Natural killer cell treated with Interleukin-12 subunit alpha and Interleukin-12 subunit beta and Interleukin-15 and Interleukin-18, amount 100 ng/mL, for 72 hours (primary cell): ENCODE measurements around the gene DTX3. TPM values are rescaled to one million over a fixed set of nuclear protein-coding genes. Genes with fewer than 3 reads are reported as not detected.
"Not testable (repeated sequence)": the region's sequence is repeated elsewhere in the genome, so short reads cannot be mapped to it uniquely, and the experiment has no call there.

Experiments used
- ATAC-seq, 2 donors: fragments of 150-1000 bp; cut with Tn5 transposase in 1 of 2; sonication (Bioruptor Pico), chemical (Tn5 transposase) in 1 of 2; 2 replicates each; pipeline ENCODE4 v1.10.0; 2021
- DNase-seq: peaks from one replicate; pipeline ENCODE4 v3.0.0; 2022; ENCODE audit warnings: low spot score
- H3K27ac Mint-ChIP-seq, 2 donors: 1 replicate in 1 of 2; 2 replicates in 1 of 2; pipeline ENCODE4 v1.8.0; 2022; ENCODE audit warnings: mixed read lengths in 2 of 2, mild to moderate bottlenecking in 1 of 2, moderate library complexity in 1 of 2
- H3K27me3 Mint-ChIP-seq, 2 donors: 1 replicate in 1 of 2; 2 replicates in 1 of 2; pipeline ENCODE4 v1.8.0; 2022; ENCODE audit warnings: mixed read lengths in 2 of 2
- H3K36me3 Mint-ChIP-seq: one replicate; pipeline ENCODE4 v1.8.0; 2022; ENCODE audit warnings: mixed read lengths
- H3K4me1 Mint-ChIP-seq, 2 donors: 1 replicate in 1 of 2; 2 replicates in 1 of 2; pipeline ENCODE4 v1.8.0; 2022; ENCODE audit warnings: low read depth in 2 of 2, mixed read lengths in 2 of 2, mild to moderate bottlenecking in 1 of 2
- H3K4me3 Mint-ChIP-seq: one replicate; pipeline ENCODE4 v1.8.0; 2022; ENCODE audit warnings: mixed read lengths
- H3K9me3 Mint-ChIP-seq: 2 replicates; pipeline ENCODE4 v1.8.0; 2022; ENCODE audit warnings: mixed read lengths
- total RNA-seq, 2 donors: library from RNA; stranded (reverse); gene quantifications; one replicate each; pipeline ENCODE4 v1.2.3, GENCODE V29; 2022

The DTX3 gene
- total RNA-seq, 2 donors from 2014 or later = 15.6 to 18.4 TPM

DNA sequence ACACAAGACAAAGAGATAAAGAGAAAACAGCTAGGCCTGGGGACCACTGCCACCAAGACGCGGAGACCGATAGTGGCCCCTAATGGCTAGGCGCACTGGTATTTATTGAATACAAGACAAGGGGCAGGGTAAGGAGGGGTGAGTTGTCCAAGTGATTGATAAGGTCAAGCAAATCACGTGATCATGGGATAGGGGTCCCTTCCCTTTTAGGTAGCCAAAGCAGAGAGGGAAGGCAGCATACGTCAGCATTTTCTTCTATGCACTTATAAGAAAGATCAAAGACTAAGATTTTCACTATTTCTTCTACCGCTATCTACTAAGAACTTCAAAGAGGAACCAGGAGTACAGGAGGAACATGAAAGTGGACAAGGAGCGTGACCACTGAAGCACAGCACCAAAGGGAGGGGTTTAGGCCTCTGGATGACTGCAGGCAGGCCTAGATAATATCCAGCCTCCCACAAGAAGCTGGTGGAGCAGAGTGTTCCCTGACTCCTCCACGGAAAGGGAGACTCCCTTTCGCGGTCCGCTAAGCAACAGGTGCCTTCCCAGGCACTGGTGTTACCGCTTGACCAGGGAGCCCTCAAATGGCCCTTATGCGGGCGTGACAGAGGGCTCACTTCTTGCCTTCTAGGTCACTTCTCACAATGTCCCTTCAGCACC lies 15.5 kb upstream of the DTX3 start:
- DNase-seq, H3K27ac Mint-ChIP-seq, H3K4me3 Mint-ChIP-seq, H3K36me3 Mint-ChIP-seq, H3K27me3 Mint-ChIP-seq, ATAC-seq, H3K9me3 Mint-ChIP-seq: not testable (repeated sequence)
- H3K4me1 Mint-ChIP-seq = peaks cover 22 to 23% of the 10 kb centered on the region in 2 donors

GRCh38 chr12:57590479-57590863 lies 14.2 kb upstream of the DTX3 start:
- H3K36me3 Mint-ChIP-seq = no peaks in the 10 kb centered on the region
- DNase-seq = no peak
- peak overlapping the region; percentile 45 to 86 for H3K27ac Mint-ChIP-seq
- H3K4me3 Mint-ChIP-seq = peak overlapping the region; percentile 94
- ATAC-seq = no peak
- H3K9me3 Mint-ChIP-seq = no peaks in the 10 kb centered on the region
- no peaks in the 10 kb centered on the region for H3K27me3 Mint-ChIP-seq
- peaks cover 22 to 23% of the 10 kb centered on the region in 2 donors for H3K4me1 Mint-ChIP-seq

DNA sequence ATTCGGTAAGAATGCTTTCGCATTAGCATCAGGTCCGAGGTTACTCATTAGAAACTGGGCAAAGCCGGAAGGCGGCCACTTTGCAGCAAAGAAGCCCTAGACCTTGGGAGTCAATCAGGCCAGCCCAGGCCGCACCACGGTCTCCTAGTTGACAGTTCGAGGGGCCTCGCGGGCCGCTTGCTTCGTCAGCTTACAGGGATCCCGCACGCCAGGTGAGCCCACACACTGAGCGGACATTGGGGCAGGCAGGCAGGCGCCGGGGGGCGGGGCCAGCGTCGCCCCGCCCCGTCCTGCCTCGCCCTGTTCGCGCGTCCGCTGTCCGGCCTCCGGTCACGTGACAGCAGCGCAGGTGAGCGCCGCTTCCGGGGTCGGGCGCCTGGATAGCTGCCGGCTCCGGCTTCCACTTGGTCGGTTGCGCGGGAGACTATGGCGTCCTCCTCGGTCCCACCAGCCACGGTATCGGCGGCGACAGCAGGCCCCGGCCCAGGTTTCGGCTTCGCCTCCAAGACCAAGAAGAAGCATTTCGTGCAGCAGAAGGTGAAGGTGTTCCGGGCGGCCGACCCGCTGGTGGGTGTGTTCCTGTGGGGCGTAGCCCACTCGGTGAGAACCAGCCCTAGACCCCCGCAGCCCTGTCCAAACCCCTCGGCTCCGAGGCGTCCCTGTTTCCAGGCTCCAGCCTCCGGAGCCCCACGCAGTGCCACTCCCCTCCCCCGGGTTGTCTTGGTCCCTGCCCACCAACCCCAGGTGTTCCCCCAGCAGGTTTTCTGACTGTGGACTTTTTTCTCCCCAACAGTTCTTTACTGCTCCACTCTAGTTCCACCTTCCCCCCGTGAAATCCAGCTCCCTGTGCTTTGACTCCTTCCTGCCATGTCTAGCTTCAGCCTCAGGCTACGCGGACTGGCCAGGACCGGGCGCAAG lies 13.5 kb upstream of the DTX3 start, which contains the start of gene PIP4K2C:
PIP4K2C (plus strand) TSS at position 329 of the 918 bp plus-strand sequence; CDS start at position 427, 98 bp downstream.
- no peaks in the 10 kb centered on the region for H3K9me3 Mint-ChIP-seq
- no peaks in the 10 kb centered on the region for H3K36me3 Mint-ChIP-seq
- peaks cover 22 to 23% of the 10 kb centered on the region in 2 donors for H3K4me1 Mint-ChIP-seq
- H3K4me3 Mint-ChIP-seq = peak within 1 kb of the TSS; percentile 94
- peak; percentile 98 for ATAC-seq
- peak; percentile 90 for DNase-seq
- no peaks in the 10 kb centered on the region for H3K27me3 Mint-ChIP-seq
- peak within 1 kb of the TSS; percentile 45 to 86 for H3K27ac Mint-ChIP-seq

DNA sequence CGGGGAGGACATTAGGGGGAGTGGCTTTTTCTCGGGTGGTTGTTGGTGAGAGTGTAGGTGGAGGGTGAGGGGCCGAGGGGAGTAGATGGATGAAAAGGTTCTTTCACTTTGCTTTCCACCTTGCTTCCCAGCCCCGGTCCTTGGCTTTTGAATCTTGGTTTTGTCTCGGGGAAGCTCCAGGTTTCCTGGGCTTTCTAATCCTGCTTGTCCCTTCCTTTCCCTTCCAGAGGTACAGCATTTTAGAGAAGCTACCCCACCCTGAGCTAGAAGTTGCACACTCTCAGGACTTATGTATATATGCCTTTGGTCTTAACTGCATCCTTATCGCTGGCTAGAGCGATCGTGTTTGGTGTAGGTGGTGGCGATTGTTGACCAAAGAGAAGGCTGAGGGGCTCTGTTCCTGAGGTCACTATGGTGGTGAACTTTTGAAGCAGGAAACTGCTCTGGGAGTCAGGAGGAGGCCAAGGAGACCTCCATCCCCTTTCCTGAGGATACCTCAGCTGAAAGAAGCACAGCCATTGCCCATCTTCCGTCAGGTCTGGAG lies 12.8 kb upstream of the DTX3 start:
- peak overlapping the region; percentile 94 for H3K4me3 Mint-ChIP-seq
- H3K27me3 Mint-ChIP-seq = no peaks in the 10 kb centered on the region
- H3K36me3 Mint-ChIP-seq = peaks cover 5% of the 10 kb centered on the region
- H3K9me3 Mint-ChIP-seq = no peaks in the 10 kb centered on the region
- peaks cover 22 to 23% of the 10 kb centered on the region in 2 donors for H3K4me1 Mint-ChIP-seq
- ATAC-seq (no peak), DNase-seq (no peak)
- peak overlapping the region; percentile 45 to 86 for H3K27ac Mint-ChIP-seq

DNA sequence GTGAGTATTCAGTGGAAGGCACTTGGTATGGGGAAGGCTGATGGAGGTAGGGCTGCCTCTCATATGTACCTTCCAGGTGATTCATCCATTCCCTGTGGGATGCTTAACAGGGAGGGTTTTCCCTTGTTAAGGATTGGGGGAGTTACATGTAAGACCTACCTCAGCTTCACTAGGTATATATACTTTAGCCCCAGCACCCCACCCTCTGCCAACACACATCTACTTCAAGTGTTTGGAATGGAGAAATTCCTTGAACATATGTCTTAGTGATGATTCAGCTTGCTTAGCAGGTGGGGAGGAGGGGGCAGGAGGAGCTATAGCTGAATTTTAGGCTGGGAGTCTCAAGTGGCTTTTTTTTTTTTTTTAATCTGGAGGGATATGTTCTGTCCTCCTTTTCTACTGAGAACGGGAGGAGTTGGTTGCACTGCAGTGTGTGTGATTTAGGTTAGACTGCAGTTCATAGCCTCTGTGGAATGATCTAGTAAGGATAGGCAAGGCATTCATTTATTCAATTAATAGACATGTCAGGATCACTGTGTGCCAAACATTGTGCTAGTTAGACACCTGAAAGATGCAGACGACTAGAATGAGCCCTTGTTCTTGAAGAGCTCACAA lies 12.0 kb upstream of the DTX3 start:
- Mint-ChIP-seq H3K36me3 (peaks cover 13% of the 10 kb centered on the region), H3K9me3 (no peaks in the 10 kb centered on the region), H3K27me3 (no peaks in the 10 kb centered on the region), H3K27ac (peak overlapping the region; percentile 45 to 86), H3K4me3 (peak overlapping the region; percentile 94), H3K4me1 (peaks cover 23 to 24% of the 10 kb centered on the region in 2 donors)
- DNase-seq (no peak), ATAC-seq (no peak)

- no peak overlapping the region for H3K27ac Mint-ChIP-seq
Observed at GRCh38 chr12:57593187-57593586, 11.4 kb upstream of the DTX3 start.

GRCh38 chr12:57600395-57600794 lies 4.2 kb upstream of the DTX3 start:
- DNase-seq = no peak
- Mint-ChIP-seq H3K4me1 (peaks cover 18 to 34% of the 10 kb centered on the region in 2 donors), H3K27me3 (no peaks in the 10 kb centered on the region), H3K36me3 (peaks cover 29% of the 10 kb centered on the region), H3K4me3 (no peak overlapping the region), H3K9me3 (no peaks in the 10 kb centered on the region), H3K27ac (peak overlapping the region in 1 of 2 donors; percentile 34)
- no peak for ATAC-seq

More at GRCh38 chr12:57593187-57593586, 11.4 kb upstream of the DTX3 start:
- H3K27me3 Mint-ChIP-seq = no peaks in the 10 kb centered on the region
- peaks cover 15% of the 10 kb centered on the region for H3K36me3 Mint-ChIP-seq
- peaks cover 23 to 26% of the 10 kb centered on the region in 2 donors for H3K4me1 Mint-ChIP-seq
- DNase-seq (no peak), ATAC-seq (no peak)
- no peaks in the 10 kb centered on the region for H3K9me3 Mint-ChIP-seq
- H3K4me3 Mint-ChIP-seq = no peak overlapping the region

GRCh38 chr12:57602544-57602943 lies 2.1 kb upstream of the DTX3 start:
- no peaks in the 10 kb centered on the region for H3K9me3 Mint-ChIP-seq
- H3K36me3 Mint-ChIP-seq = peaks cover 17% of the 10 kb centered on the region
- DNase-seq (no peak), ATAC-seq (no peak)
- H3K4me1 Mint-ChIP-seq = peaks cover 23 to 38% of the 10 kb centered on the region in 2 donors
- no peak overlapping the region for H3K4me3 Mint-ChIP-seq
- H3K27ac Mint-ChIP-seq = peak overlapping the region; percentile 72 to 88
- H3K27me3 Mint-ChIP-seq = no peaks in the 10 kb centered on the region

DNA sequence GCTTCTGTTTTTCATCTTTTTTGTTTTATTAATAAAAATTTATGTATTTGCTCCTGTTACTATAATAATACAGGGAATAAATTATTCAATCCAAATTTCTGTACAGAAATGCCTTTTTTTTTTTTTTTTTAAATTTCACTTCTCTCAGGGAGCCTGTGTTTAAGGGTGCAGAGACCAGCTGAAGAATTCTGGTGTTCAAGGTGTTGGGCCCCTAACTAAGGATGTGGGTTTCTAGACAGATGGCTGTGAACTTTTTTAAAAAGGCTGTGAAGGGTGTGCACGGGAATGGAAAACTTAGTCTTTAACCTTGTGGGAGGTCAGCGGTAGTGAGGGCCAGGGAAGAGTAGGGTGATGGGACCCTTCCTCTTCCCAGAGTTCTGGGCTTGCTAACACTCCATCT lies 1.3 kb upstream of the DTX3 start:
- Mint-ChIP-seq H3K4me3 (peak overlapping the region; percentile 75), H3K27ac (peak overlapping the region; percentile 72 to 88), H3K27me3 (no peaks in the 10 kb centered on the region), H3K9me3 (no peaks in the 10 kb centered on the region), H3K4me1 (peaks cover 23 to 35% of the 10 kb centered on the region in 2 donors), H3K36me3 (peaks cover 13% of the 10 kb centered on the region)
- ATAC-seq (no peak), DNase-seq (no peak)

- ATAC-seq = no peak
Observed at GRCh38 chr12:57603815-57604453, 690 bp upstream of the DTX3 start.

DNA sequence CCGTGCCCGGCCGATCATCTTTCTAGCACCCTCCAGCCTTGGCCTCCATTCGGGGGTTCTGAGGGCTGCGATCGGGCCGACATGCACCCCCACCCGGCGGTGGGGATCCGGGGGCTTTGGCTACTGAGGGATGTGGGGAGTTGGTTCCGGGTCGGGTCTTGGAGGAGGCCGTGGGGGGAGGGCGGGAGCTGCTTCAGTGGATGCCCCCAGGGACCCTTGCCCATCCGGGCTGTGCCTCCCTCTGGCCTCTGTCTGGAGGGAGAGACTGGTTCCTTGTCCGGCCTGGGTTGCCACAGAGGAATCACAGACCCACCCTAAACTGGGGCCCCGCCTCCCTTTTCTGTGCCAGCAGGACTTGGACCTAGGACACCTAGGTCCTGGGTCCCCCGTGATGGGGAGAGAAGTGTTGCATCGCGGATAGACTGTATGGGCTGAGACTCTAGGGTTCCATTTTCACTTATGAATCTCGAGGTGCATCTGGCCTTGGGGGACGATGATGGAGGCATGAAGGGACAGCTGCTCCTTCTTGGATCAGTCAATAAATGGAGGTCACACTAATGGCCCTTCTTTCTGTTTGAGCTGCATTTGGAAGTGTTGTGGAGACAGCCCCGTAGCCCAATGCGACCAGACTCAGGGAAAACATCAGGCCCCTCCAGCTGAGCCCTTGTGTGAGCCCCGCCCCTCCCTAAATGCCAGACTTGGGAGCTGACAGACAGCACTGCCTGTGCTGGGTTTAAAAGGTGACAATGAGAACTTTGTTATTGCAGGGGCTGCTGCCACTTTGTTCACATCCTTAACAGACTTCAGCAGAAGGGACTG lies 577 bp downstream of the DTX3 start:
- DNase-seq = no peak
- H3K27me3 Mint-ChIP-seq = no peaks in the 10 kb centered on the region
- peak; percentile 26 to 31 for ATAC-seq
- peak overlapping the region; percentile 75 for H3K4me3 Mint-ChIP-seq
- H3K27ac Mint-ChIP-seq = peak overlapping the region; percentile 72 to 88
- H3K9me3 Mint-ChIP-seq = no peaks in the 10 kb centered on the region
- H3K36me3 Mint-ChIP-seq = peaks cover 9% of the 10 kb centered on the region
- H3K4me1 Mint-ChIP-seq = peaks cover 23 to 35% of the 10 kb centered on the region in 2 donors

More at GRCh38 chr12:57603815-57604453, 690 bp upstream of the DTX3 start:
- Mint-ChIP-seq H3K4me1 (peaks cover 23 to 35% of the 10 kb centered on the region in 2 donors), H3K4me3 (peak overlapping the region; percentile 75), H3K36me3 (peaks cover 13% of the 10 kb centered on the region), H3K9me3 (no peaks in the 10 kb centered on the region), H3K27ac (peak overlapping the region; percentile 72 to 88), H3K27me3 (no peaks in the 10 kb centered on the region)
- DNase-seq = no peak

DNA sequence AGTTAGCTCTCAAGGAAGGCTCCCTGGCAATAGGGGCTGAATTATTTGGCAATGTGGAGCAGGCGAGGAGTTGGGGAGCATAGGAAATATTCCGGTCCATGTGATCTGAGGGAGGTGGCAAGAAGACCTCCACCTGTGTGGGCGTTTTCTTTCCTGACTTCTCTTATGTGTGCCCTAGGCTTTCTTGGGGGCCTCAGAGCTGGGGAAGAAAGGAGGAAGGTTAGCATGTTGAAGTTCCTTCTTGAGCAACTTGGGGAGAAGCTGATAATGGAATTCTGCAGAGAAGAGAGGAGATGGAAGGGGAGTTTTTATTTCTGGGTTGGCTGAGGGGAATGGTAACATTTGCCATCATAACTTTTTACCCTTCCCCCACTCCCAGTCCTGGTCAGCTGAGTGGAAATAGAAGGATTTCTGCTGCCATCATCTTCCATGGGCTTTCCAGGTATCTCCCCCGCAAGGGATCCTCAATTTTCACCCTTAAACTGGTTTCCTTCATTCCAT lies 1.2 kb downstream of the DTX3 start:
- DNase-seq = no peak
- Mint-ChIP-seq H3K27me3 (no peaks in the 10 kb centered on the region), H3K9me3 (no peaks in the 10 kb centered on the region), H3K36me3 (peaks cover 6% of the 10 kb centered on the region), H3K27ac (peak overlapping the region; percentile 72 to 88), H3K4me1 (peaks cover 23 to 38% of the 10 kb centered on the region in 2 donors), H3K4me3 (peak overlapping the region; percentile 75)
- ATAC-seq = no peak
